HCT116 (cell line): ENCODE measurements around the gene FCER1A. TPM values are rescaled to one million over a fixed set of nuclear protein-coding genes. Genes with fewer than 3 reads are reported as not detected.

Experiments
- ATAC-seq: fragments of 200-7000 bp; cut with Tn5 transposase; 2 replicates; pipeline ENCODE4 v1.9.1; 2020; ENCODE audit warnings: mild to moderate bottlenecking, moderate library complexity
- BruUV-seq: library from RNA; stranded (reverse); fragments of 400-500 nt; replicated peaks from 2 replicates; lab custom pipeline; 2021; lab: Mats Ljungman, UMichigan
- CTCF ChIA-PET: fragments of 300-600 bp; sonication (Branson Sonifier 250); formaldehyde crosslinking; loops from one replicate; lab custom pipeline; 2021; ENCODE audit warnings: antibody characterized with exemption; lab: Charles Lee
- POLR2A ChIA-PET: fragments of 300-600, 350-600 bp; sonication (Branson Sonifier 250); formaldehyde crosslinking; loops from one replicate; lab custom pipeline; 2021; ENCODE audit warnings: antibody characterized with exemption; lab: Charles Lee
- RAD21 ChIA-PET, 2 experiments: fragments of 300-600 bp; sonication (Branson Sonifier 250); formaldehyde crosslinking; loops; one replicate each; lab custom pipeline; 2023; ENCODE audit warnings: low total read pairs in 2 of 2; ENCODE audit not compliant: uncharacterized antibody in 2 of 2, unreplicated experiment in 2 of 2, low non-redundant PET in 1 of 2; lab: Charles Lee
- DNase-seq: peaks from one replicate; pipeline ENCODE4 v3.0.0-alpha.2; 2010; ENCODE audit warnings: low read depth, low spot score
- H2AFZ ChIP-seq: fragments of 200-600 bp; shearing (Covaris generic), sonication (generic); 2 replicates; pipeline ENCODE4 v1.6.1; 2017; ENCODE audit warnings: low read depth, mixed run types, mixed read lengths, antibody characterized with exemption, low read length; ENCODE audit not compliant: poor library complexity, severe bottlenecking
- H3K27ac ChIP-seq: 2 replicates; pipeline ENCODE4 v1.5.1; 2012; ENCODE audit warnings: low read depth, low read length
- H3K27me3 ChIP-seq: fragments of 200-600 bp; sonication (generic); 2 replicates; pipeline ENCODE4 v1.6.1; 2016; ENCODE audit warnings: mixed run types, low read length, mixed read lengths; ENCODE audit not compliant: insufficient read depth
- H3K36me3 ChIP-seq, 2 experiments: fragments of 200-500 bp in 1 of 2; fragments of 200-600 bp in 1 of 2; sonication (Bioruptor generic) in 1 of 2; sonication (generic) in 1 of 2; 2 replicates each; pipeline versions ENCODE4 v1.5.1 to v1.6.1; 2014 to 2016; ENCODE audit warnings: low read length in 2 of 2, inconsistent platforms in 1 of 2, mixed read lengths in 1 of 2, mixed run types in 1 of 2; ENCODE audit not compliant: insufficient read depth in 2 of 2, control insufficient read depth in 1 of 2
- H3K4me1 ChIP-seq, 2 experiments: fragments of 200-600 bp in 1 of 2; sonication (generic) in 1 of 2; 2 replicates each; pipeline versions ENCODE4 v1.5.1 to v1.6.1; 2012 to 2017; ENCODE audit warnings: low read length in 2 of 2, inconsistent platforms in 1 of 2, mild to moderate bottlenecking in 1 of 2, mixed read lengths in 1 of 2, mixed run types in 1 of 2, moderate library complexity in 1 of 2; ENCODE audit not compliant: insufficient read depth in 2 of 2, control insufficient read depth in 1 of 2
- H3K4me2 ChIP-seq: fragments of 200-600 bp; sonication (generic); 2 replicates; pipeline ENCODE4 v1.6.1; 2017; ENCODE audit warnings: mixed run types, low read length, mixed read lengths
- H3K4me3 ChIP-seq, 2 experiments: fragments of 200-600 bp in 1 of 2; sonication (generic) in 1 of 2; replicated peaks in 1 of 2; 2 replicates each; pipeline ENCODE4 v1.5.1; 2011 to 2016; ENCODE audit warnings: low read length in 2 of 2, control low read depth in 1 of 2, low read depth in 1 of 2, mild to moderate bottlenecking in 1 of 2, mixed read lengths in 1 of 2, mixed run types in 1 of 2
- H3K79me2 ChIP-seq: fragments of 200-600 bp; sonication (generic); 2 replicates; pipeline ENCODE4 v1.6.1; 2017; ENCODE audit warnings: mild to moderate bottlenecking, mixed run types, low read length, moderate library complexity, mixed read lengths; ENCODE audit not compliant: insufficient read depth
- H3K9ac ChIP-seq: fragments of 200-600 bp; sonication (generic); 2 replicates; pipeline ENCODE4 v1.6.1; 2016; ENCODE audit warnings: low read length, mixed read lengths
- H3K9me2 ChIP-seq: fragments of 200-600 bp; sonication (generic), shearing (Covaris generic); 2 replicates; pipeline ENCODE4 v1.6.1; 2017; ENCODE audit warnings: mixed run types, mild to moderate bottlenecking, moderate library complexity; ENCODE audit not compliant: insufficient read depth
- H3K9me3 ChIP-seq, 2 experiments: fragments of 200-500 bp in 1 of 2; fragments of 200-600 bp in 1 of 2; sonication (Bioruptor generic) in 1 of 2; sonication (generic) in 1 of 2; 2 replicates each; pipeline ENCODE4 v1.6.1; 2014 to 2017; ENCODE audit warnings: low read length in 2 of 2, mixed read lengths in 2 of 2, inconsistent platforms in 1 of 2, low read depth in 1 of 2, mild to moderate bottlenecking in 1 of 2, mixed run types in 1 of 2, moderate library complexity in 1 of 2; ENCODE audit not compliant: control insufficient read depth in 1 of 2, insufficient read depth in 1 of 2
- H4K20me1 ChIP-seq: fragments of 200-600 bp; sonication (generic), shearing (Covaris generic); 2 replicates; pipeline ENCODE4 v1.6.1; 2017; ENCODE audit warnings: mixed run types, mild to moderate bottlenecking, moderate library complexity; ENCODE audit not compliant: insufficient read depth
- ATF3 ChIP-seq: IDR thresholded peaks from 2 replicates; pipeline ENCODE4 v1.6.1; 2012
- CBX3 ChIP-seq: IDR thresholded peaks from 2 replicates; pipeline ENCODE4 v1.6.1; 2012; ENCODE audit warnings: low read depth
- CEBPB ChIP-seq: IDR thresholded peaks from 2 replicates; pipeline ENCODE4 v1.6.1; 2012; ENCODE audit warnings: low read depth
- CTCF ChIP-seq, 3 experiments: fragments of 200-600 bp in 1 of 3; sonication (generic) in 1 of 3; IDR thresholded peaks in 2 of 3; conservative IDR thresholded peaks in 1 of 3; 2 replicates each; pipeline ENCODE4 v1.5.1; 2012 to 2017; ENCODE audit warnings: low read depth in 2 of 3, low read length in 2 of 3, antibody characterized with exemption in 1 of 3, borderline replicate concordance in 1 of 3, control low read depth in 1 of 3, mild to moderate bottlenecking in 1 of 3, mixed read lengths in 1 of 3, mixed run types in 1 of 3, moderate library complexity in 1 of 3; ENCODE audit not compliant: insufficient read depth in 1 of 3
- ELF1 ChIP-seq: IDR thresholded peaks from 2 replicates; pipeline ENCODE4 v1.6.1; 2012; ENCODE audit warnings: low read depth, borderline replicate concordance
- EZH2 ChIP-seq: fragments of 200-600 bp; sonication (generic); IDR thresholded peaks from 2 replicates; pipeline ENCODE4 v1.6.1; 2017; ENCODE audit warnings: antibody characterized with exemption, mixed run types
- EZH2phosphoT487 ChIP-seq: fragments of 200-600 bp; IDR thresholded peaks from 2 replicates; pipeline ENCODE4 v1.6.1; 2018; ENCODE audit warnings: antibody characterized with exemption, borderline replicate concordance
- FOSL1 ChIP-seq: IDR thresholded peaks from 2 replicates; pipeline ENCODE4 v1.6.1; 2012; ENCODE audit warnings: low read depth
- JUND ChIP-seq: IDR thresholded peaks from 2 replicates; pipeline ENCODE4 v1.6.1; 2012
- RAD21 ChIP-seq: IDR thresholded peaks from 2 replicates; pipeline ENCODE4 v1.6.1; 2012; ENCODE audit warnings: low read depth, mild to moderate bottlenecking
- SP1 ChIP-seq: IDR thresholded peaks from 2 replicates; pipeline ENCODE4 v1.6.1; 2012; ENCODE audit warnings: low read depth
- ZNF274 ChIP-seq: fragments of 200-500 bp; sonication (Bioruptor generic); IDR thresholded peaks from 2 replicates; pipeline ENCODE4 v1.6.1; 2014; ENCODE audit warnings: mild to moderate bottlenecking, low read depth, low read length, inconsistent platforms
- intact Hi-C: fragments of 100-400 bp; cut with micrococcal nuclease; formaldehyde crosslinking; loops from 2 replicates; pipeline ENCODE4 v1.10.0; 2022
- total RNA-seq: library from RNA; stranded (reverse); gene quantifications from one replicate; pipeline ENCODE4 v1.2.1, GENCODE V29; 2021; ENCODE audit not compliant: unreplicated experiment

The FCER1A gene
- total RNA-seq, 1 experiment from 2014 or later: not detected

- RAD21 ChIA-PET: no interaction called here
These were observed 2.0 kb upstream of the FCER1A start for GRCh38 chr1:159300146-159300545.

More at GRCh38 chr1:159300146-159300545, 2.0 kb upstream of the FCER1A start:
- CTCF ChIA-PET: no interaction called here
- Histone ChIP-seq H3K4me1 (no peaks in the 10 kb centered on the region), H4K20me1 (no peaks in the 10 kb centered on the region), H3K79me2 (no peaks in the 10 kb centered on the region), H2AFZ (no peak overlapping the region), H3K9ac (no peak overlapping the region), H3K27me3 (peaks cover 28% of the 10 kb centered on the region), H3K4me2 (no peak overlapping the region), H3K36me3 (no peaks in the 10 kb centered on the region), H3K27ac (no peak overlapping the region), H3K9me3 (no peaks in the 10 kb centered on the region), H3K4me3 (no peak overlapping the region), H3K9me2 (no peaks in the 10 kb centered on the region)
- no peak for TF ChIP-seq SP1
- no peak for TF ChIP-seq CBX3
- TF ChIP-seq FOSL1: no peak
- no peak for TF ChIP-seq RAD21
- TF ChIP-seq CEBPB: no peak
- TF ChIP-seq EZH2: no peak
- TF ChIP-seq CTCF (IDR thresholded peaks at IDR 0.05 in 2 of 3, conservative IDR thresholded peaks at IDR 0.05 in 1 of 3; ENCODE audit: borderline replicate concordance in 1 of 3, insufficient read depth in 1 of 3, low read depth in 2 of 3, low read length in 2 of 3): no peak
- TF ChIP-seq ATF3: no peak
- no peak for TF ChIP-seq JUND
- no peak for TF ChIP-seq EZH2phosphoT487
- TF ChIP-seq ELF1: no peak
- no peak for TF ChIP-seq ZNF274
- ATAC-seq (no peak), DNase-seq (no peak)
- no TSS peak for BruUV-seq
- POLR2A ChIA-PET: no interaction called here
- intact Hi-C loops: no loop called here
